ENCODE measurements around the gene IL17RA.

GRCh38 chr22:17149076-17149815, 64.4 kb downstream of the IL17RA start:
- TF ChIP-seq POLR2AphosphoS5 (IDR thresholded peaks at IDR 0.05; ENCODE audit: low read depth, low read length) (no peak), TAF1 (IDR thresholded peaks at IDR 0.05; ENCODE audit: borderline replicate concordance, insufficient read depth, low read length) (no peak), SIN3A (IDR thresholded peaks at IDR 0.05; ENCODE audit: borderline replicate concordance, insufficient read depth, low read length) (no peak), FOXP2 (optimal IDR thresholded peaks at IDR 0.05; ENCODE audit: borderline replicate concordance, extremely low read depth, extremely low read length, insufficient read depth) (no peak)
- TF ChIP-seq, protein P1, sequence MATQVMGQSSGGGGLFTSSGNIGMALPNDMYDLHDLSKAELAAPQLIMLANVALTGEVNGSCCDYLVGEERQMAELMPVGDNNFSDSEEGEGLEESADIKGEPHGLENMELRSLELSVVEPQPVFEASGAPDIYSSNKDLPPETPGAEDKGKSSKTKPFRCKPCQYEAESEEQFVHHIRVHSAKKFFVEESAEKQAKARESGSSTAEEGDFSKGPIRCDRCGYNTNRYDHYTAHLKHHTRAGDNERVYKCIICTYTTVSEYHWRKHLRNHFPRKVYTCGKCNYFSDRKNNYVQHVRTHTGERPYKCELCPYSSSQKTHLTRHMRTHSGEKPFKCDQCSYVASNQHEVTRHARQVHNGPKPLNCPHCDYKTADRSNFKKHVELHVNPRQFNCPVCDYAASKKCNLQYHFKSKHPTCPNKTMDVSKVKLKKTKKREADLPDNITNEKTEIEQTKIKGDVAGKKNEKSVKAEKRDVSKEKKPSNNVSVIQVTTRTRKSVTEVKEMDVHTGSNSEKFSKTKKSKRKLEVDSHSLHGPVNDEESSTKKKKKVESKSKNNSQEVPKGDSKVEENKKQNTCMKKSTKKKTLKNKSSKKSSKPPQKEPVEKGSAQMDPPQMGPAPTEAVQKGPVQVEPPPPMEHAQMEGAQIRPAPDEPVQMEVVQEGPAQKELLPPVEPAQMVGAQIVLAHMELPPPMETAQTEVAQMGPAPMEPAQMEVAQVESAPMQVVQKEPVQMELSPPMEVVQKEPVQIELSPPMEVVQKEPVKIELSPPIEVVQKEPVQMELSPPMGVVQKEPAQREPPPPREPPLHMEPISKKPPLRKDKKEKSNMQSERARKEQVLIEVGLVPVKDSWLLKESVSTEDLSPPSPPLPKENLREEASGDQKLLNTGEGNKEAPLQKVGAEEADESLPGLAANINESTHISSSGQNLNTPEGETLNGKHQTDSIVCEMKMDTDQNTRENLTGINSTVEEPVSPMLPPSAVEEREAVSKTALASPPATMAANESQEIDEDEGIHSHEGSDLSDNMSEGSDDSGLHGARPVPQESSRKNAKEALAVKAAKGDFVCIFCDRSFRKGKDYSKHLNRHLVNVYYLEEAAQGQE (IDR thresholded peaks at IDR 0.05; ENCODE audit: insufficient read depth in 1 of 2, low read depth in 2 of 2, low read length in 2 of 2): no peak
